Trophoblast cell (in vitro differentiated cells and primary cell): ENCODE results near the gene MAST4.

Experiments
- DNase-seq, 2 donors: peaks; one replicate each; pipeline ENCODE4 v3.0.0-alpha.2; 2016
- H2AFZ ChIP-seq: 2 replicates; pipeline ENCODE4 v1.6.1; 2013; ENCODE audit warnings: low read length, moderate library complexity, mild to moderate bottlenecking; ENCODE audit not compliant: insufficient read depth, poor library complexity
- H2AK5ac ChIP-seq: 2 replicates; pipeline ENCODE4 v1.6.1; 2013; ENCODE audit warnings: mild to moderate bottlenecking, low read length
- H2BK120ac ChIP-seq: 2 replicates; pipeline ENCODE4 v1.6.1; 2013; ENCODE audit warnings: low read length, mild to moderate bottlenecking, moderate library complexity; ENCODE audit not compliant: insufficient read depth, poor library complexity
- H2BK12ac ChIP-seq: 2 replicates; pipeline ENCODE4 v1.6.1; 2013; ENCODE audit warnings: mild to moderate bottlenecking, low read length, moderate library complexity
- H2BK5ac ChIP-seq: 2 replicates; pipeline ENCODE4 v1.6.1; 2013; ENCODE audit warnings: low read length, low read depth, moderate library complexity, mild to moderate bottlenecking; ENCODE audit not compliant: poor library complexity
- H3K14ac ChIP-seq: 2 replicates; pipeline ENCODE4 v1.6.1; 2013; ENCODE audit warnings: mild to moderate bottlenecking, low read length
- H3K18ac ChIP-seq: 2 replicates; pipeline ENCODE4 v1.6.1; 2013; ENCODE audit warnings: mild to moderate bottlenecking, low read length
- H3K23ac ChIP-seq: 2 replicates; pipeline ENCODE4 v1.6.1; 2013; ENCODE audit warnings: low read length
- H3K27ac ChIP-seq: 2 replicates; pipeline ENCODE4 v1.5.1; 2013; ENCODE audit warnings: low read depth, mild to moderate bottlenecking, inconsistent platforms, low read length, moderate library complexity
- H3K27me3 ChIP-seq: 2 replicates; pipeline ENCODE4 v1.6.1; 2013; ENCODE audit warnings: inconsistent platforms, mild to moderate bottlenecking, low read length, moderate library complexity; ENCODE audit not compliant: insufficient read depth
- H3K36me3 ChIP-seq, 2 experiments: 1 replicate in 1 of 2; 2 replicates in 1 of 2; pipeline ENCODE4 v1.6.1; 2013; ENCODE audit warnings: low read length in 2 of 2, mild to moderate bottlenecking in 2 of 2, moderate library complexity in 1 of 2; ENCODE audit not compliant: insufficient read depth in 2 of 2, control insufficient read depth in 1 of 2
- H3K4ac ChIP-seq: 2 replicates; pipeline ENCODE4 v1.6.1; 2013; ENCODE audit warnings: low read depth, mild to moderate bottlenecking, low read length, moderate library complexity
- H3K4me1 ChIP-seq, 2 experiments: 1 replicate in 1 of 2; 2 replicates in 1 of 2; pipeline ENCODE4 v1.6.1; 2013; ENCODE audit warnings: low read length in 2 of 2, mild to moderate bottlenecking in 2 of 2, moderate library complexity in 1 of 2; ENCODE audit not compliant: insufficient read depth in 2 of 2, control insufficient read depth in 1 of 2
- H3K4me2 ChIP-seq: 2 replicates; pipeline ENCODE4 v1.6.1; 2013; ENCODE audit warnings: inconsistent platforms, mild to moderate bottlenecking, low read length, moderate library complexity
- H3K4me3 ChIP-seq: 2 replicates; pipeline ENCODE4 v1.5.1; 2013; ENCODE audit warnings: mild to moderate bottlenecking, low read depth, low read length, inconsistent platforms
- H3K79me1 ChIP-seq: one replicate; pipeline ENCODE4 v1.6.1; 2013; ENCODE audit warnings: low read length
- H3K79me2 ChIP-seq: 2 replicates; pipeline ENCODE4 v1.6.1; 2013; ENCODE audit warnings: low read length, mild to moderate bottlenecking; ENCODE audit not compliant: control insufficient read depth, insufficient read depth, poor library complexity
- H3K9ac ChIP-seq: 2 replicates; pipeline ENCODE4 v1.6.1; 2013; ENCODE audit warnings: mild to moderate bottlenecking, low read length
- H3K9me3 ChIP-seq: 2 replicates; pipeline ENCODE4 v1.6.1; 2013; ENCODE audit warnings: low read depth, mild to moderate bottlenecking, control low read depth, inconsistent platforms, low read length; ENCODE audit not compliant: insufficient read depth
- H4K12ac ChIP-seq: 2 replicates; pipeline ENCODE4 v1.6.1; 2013; ENCODE audit warnings: low read depth, mild to moderate bottlenecking, low read length, moderate library complexity
- H4K8ac ChIP-seq: 2 replicates; pipeline ENCODE4 v1.6.1; 2013; ENCODE audit warnings: low read depth, mild to moderate bottlenecking, low read length, moderate library complexity
- H4K91ac ChIP-seq: one replicate; pipeline ENCODE4 v1.6.1; 2013; ENCODE audit warnings: low read depth, mild to moderate bottlenecking, low read length, moderate library complexity
- WGBS: extraction: QIAGEN DNeasy Blood & Tissue Kit; methylation state at CpG from one replicate; pipeline ENCODE4 v1.1.7; 2013; ENCODE audit warnings: missing lambda C conversion rate; ENCODE audit not compliant: insufficient read length, insufficient coverage; ENCODE audit errors: extremely low coverage; 5-methylcytosine and 5-hydroxymethylcytosine counted together

Gene MAST4

DNA sequence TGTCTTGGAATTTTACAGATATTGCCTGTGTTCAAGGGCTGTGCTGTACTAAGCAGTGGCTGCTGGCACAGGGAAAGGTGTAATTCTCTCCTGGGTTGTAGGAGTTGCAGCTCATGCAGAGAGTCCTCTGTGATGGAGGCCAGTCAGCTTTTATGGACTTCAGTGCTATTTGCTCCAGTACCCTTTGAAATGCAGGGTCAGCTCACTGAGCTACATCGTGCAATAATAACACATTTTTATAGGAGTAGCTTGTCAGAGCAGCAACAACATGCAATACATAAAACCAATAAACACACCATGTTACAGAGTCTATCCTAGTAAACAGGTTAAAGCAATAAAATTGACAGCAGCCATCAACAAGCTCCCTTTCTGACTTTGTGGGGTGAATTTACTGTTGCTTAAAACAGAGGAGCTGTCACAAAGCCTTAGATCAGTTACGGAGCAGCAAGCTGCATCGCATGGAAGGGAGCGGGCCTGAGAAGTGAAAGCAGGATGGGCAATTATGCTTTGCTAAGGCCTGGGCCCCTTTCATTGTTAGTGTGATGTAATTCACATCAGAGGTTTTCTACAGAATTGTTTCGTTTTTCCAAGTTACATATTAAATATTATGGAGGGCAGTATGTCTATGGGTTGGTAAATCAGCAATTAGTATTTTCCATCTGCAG lies 583.6 kb downstream of the MAST4 start:
- Histone ChIP-seq H4K12ac (no peak overlapping the region), H3K14ac (no peak overlapping the region), H4K91ac (no peak overlapping the region), H2AK5ac (no peak overlapping the region), H3K27ac (no peak overlapping the region), H2AFZ (no peak overlapping the region), H3K4me2 (no peak overlapping the region), H3K79me2 (no peaks in the 10 kb centered on the region), H4K8ac (no peak overlapping the region), H3K18ac (no peak overlapping the region), H3K4ac (no peak overlapping the region), H3K27me3 (no peaks in the 10 kb centered on the region), H3K23ac (no peak overlapping the region), H3K36me3 (no peaks in the 10 kb centered on the region), H2BK12ac (no peak overlapping the region), H3K9ac (no peak overlapping the region), H2BK5ac (no peak overlapping the region), H2BK120ac (no peak overlapping the region), H3K79me1 (no peaks in the 10 kb centered on the region), H3K4me1 (no peaks in the 10 kb centered on the region), H3K4me3 (no peak overlapping the region), H3K9me3 (no peaks in the 10 kb centered on the region)
- DNase-seq = no peak
- WGBS = no CpG with 5 or more reads among the region's 5 CpGs

DNA sequence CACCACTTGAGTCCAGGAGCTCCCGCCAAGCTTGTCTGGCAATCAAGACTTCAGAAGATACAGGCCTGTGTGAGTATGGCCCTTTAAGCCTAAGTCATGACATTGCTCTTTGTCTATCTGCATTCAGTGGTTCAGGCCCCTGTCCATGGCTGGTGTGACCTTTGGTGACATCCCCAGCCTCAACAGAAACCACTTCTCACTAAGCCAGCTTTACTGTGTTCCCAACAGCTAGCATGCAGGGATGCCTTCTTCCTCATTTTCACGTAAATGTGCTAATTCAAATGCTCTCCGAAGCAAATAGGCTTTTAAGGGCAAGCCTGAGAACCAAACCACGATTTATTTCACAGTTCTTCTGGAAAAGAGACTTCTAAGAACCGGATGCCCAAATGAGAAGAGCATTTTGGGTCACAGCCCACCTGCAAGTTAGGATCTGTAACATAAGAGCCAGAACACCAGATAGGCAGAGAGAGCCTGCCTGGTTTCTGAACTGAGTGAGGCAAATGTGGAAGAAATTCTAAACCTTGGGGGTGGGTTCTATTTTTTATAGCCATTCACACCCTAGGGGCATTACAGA lies 585.5 kb downstream of the MAST4 start:
- no peaks in the 10 kb centered on the region for H3K79me1 ChIP-seq
- no peak overlapping the region for H3K23ac ChIP-seq
- no peaks in the 10 kb centered on the region for H3K4me1 ChIP-seq
- no peak overlapping the region for H2BK5ac ChIP-seq
- H2BK120ac ChIP-seq = no peak overlapping the region
- H2AFZ ChIP-seq = no peak overlapping the region
- no peak overlapping the region for H3K27ac ChIP-seq
- no CpG with 5 or more reads among the region's 5 CpGs for WGBS
- H3K79me2 ChIP-seq = no peaks in the 10 kb centered on the region
- no peak overlapping the region for H2AK5ac ChIP-seq
- no peak overlapping the region for H2BK12ac ChIP-seq
- H3K4me3 ChIP-seq = no peak overlapping the region
- H4K12ac ChIP-seq = no peak overlapping the region
- no peak overlapping the region for H4K91ac ChIP-seq
- no peak overlapping the region for H4K8ac ChIP-seq
- no peaks in the 10 kb centered on the region for H3K36me3 ChIP-seq
- H3K4me2 ChIP-seq = no peak overlapping the region
- H3K27me3 ChIP-seq = no peaks in the 10 kb centered on the region
- no peak overlapping the region for H3K4ac ChIP-seq
- H3K9ac ChIP-seq = no peak overlapping the region
- no peaks in the 10 kb centered on the region for H3K9me3 ChIP-seq
- H3K18ac ChIP-seq = no peak overlapping the region
- no peak for DNase-seq
- H3K14ac ChIP-seq = no peak overlapping the region

DNA sequence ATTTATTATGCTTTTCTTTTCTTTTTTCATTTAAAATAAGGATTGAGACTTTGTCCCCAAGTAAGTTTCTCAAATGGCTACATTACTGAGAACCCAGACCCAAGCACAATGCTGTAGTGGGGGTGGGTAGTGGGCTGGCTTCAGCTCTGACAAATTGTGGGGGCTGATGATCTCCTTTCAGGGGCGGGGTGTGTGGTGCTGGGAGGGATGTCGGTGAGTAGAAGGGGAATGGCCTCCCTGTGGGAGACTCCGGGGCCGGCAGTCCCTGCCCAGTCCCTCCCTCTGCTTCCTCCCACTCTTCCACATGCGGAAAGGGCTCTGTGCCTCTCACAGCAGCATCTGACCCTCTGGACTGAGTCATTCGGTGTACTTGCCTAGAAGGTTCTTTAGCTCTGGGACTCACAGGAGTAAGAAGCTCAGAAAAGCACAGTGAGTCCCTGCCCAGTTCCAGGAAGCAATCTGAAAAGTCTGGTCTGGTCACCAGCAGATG lies 586.2 kb downstream of the MAST4 start:
- no peak overlapping the region for H2BK12ac ChIP-seq
- no CpG with 5 or more reads among the region's 6 CpGs for WGBS
- no peak overlapping the region for H4K91ac ChIP-seq
- peak; percentile 34 to 43 for DNase-seq
- no peaks in the 10 kb centered on the region for H3K27me3 ChIP-seq
- H2AK5ac ChIP-seq = no peak overlapping the region
- H3K9ac ChIP-seq = no peak overlapping the region
- no peak overlapping the region for H3K4me2 ChIP-seq
- no peak overlapping the region for H4K12ac ChIP-seq
- H3K27ac ChIP-seq = no peak overlapping the region
- H4K8ac ChIP-seq = no peak overlapping the region
- H2AFZ ChIP-seq = no peak overlapping the region
- H3K9me3 ChIP-seq = no peaks in the 10 kb centered on the region
- no peaks in the 10 kb centered on the region for H3K79me1 ChIP-seq
- H3K4me3 ChIP-seq = no peak overlapping the region
- no peak overlapping the region for H3K23ac ChIP-seq
- no peak overlapping the region for H3K18ac ChIP-seq
- H3K4me1 ChIP-seq = no peaks in the 10 kb centered on the region
- H2BK120ac ChIP-seq = no peak overlapping the region
- no peak overlapping the region for H3K4ac ChIP-seq
- no peak overlapping the region for H2BK5ac ChIP-seq
- no peak overlapping the region for H3K14ac ChIP-seq
- H3K79me2 ChIP-seq = no peaks in the 10 kb centered on the region
- H3K36me3 ChIP-seq = no peaks in the 10 kb centered on the region

DNA sequence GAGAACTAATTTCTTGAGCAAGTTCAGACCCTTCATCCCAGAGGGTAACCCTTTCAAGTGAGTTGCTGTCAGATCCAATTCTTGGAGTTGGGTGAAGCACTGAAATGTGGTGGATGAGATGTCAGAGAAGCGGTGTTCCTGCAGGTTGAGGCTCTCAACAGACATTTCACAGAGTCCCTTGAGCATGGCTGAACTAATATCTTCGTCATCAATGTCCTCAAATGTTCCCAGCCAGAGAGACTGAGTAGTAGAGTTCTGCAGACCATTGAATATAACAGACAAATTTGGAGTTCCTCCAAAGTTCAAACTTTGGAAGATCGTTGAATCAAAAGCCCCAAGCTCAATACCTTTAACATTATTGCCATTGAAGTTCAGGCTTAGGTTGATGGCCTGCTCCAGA lies 587.7 kb downstream of the MAST4 start:
- H3K14ac ChIP-seq = no peak overlapping the region
- H3K9me3 ChIP-seq = no peaks in the 10 kb centered on the region
- H3K4ac ChIP-seq = no peak overlapping the region
- no peak for DNase-seq
- WGBS = no CpG with 5 or more reads among the region's 3 CpGs
- no peak overlapping the region for H4K12ac ChIP-seq
- H3K4me2 ChIP-seq = no peak overlapping the region
- H3K4me1 ChIP-seq = no peaks in the 10 kb centered on the region
- H3K18ac ChIP-seq = no peak overlapping the region
- no peaks in the 10 kb centered on the region for H3K79me2 ChIP-seq
- H2BK5ac ChIP-seq = no peak overlapping the region
- no peaks in the 10 kb centered on the region for H3K27me3 ChIP-seq
- no peak overlapping the region for H3K4me3 ChIP-seq
- no peaks in the 10 kb centered on the region for H3K79me1 ChIP-seq
- no peak overlapping the region for H2AK5ac ChIP-seq
- no peak overlapping the region for H4K91ac ChIP-seq
- no peak overlapping the region for H4K8ac ChIP-seq
- H3K23ac ChIP-seq = no peak overlapping the region
- H2BK12ac ChIP-seq = no peak overlapping the region
- no peaks in the 10 kb centered on the region for H3K36me3 ChIP-seq
- no peak overlapping the region for H3K27ac ChIP-seq
- no peak overlapping the region for H2AFZ ChIP-seq
- H3K9ac ChIP-seq = no peak overlapping the region
- H2BK120ac ChIP-seq = no peak overlapping the region
